ENCODE measurements around the gene C19orf85. TPM values are rescaled to one million over a fixed set of nuclear protein-coding genes. Genes with fewer than 3 reads are reported as not detected.
"Not testable (repeated sequence)": the region's sequence is repeated elsewhere in the genome, so short reads cannot be mapped to it uniquely, and the experiment has no call there.

The C19orf85 gene
- total RNA-seq, 1 donor from 2014 or later: not detected

DNA sequence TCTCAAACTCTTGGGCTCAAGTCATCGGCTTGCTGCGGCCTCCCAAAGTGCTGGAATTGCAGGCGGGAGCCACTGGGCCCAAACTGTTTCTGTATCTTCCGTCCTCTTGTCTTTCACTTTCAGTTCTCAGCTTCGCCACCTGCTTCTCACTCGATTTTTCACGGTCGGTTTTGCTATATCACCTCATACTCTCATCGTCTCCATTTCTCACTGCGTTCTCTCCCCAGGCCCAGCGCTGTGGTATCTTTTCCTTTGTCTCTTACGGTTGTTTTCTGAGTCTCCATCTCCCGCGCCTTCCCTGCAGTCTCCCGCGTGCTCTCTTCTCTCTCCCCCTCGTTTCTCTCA is 38.6 kb upstream of the C19orf85 start:
- TF ChIP-seq, protein P1, sequence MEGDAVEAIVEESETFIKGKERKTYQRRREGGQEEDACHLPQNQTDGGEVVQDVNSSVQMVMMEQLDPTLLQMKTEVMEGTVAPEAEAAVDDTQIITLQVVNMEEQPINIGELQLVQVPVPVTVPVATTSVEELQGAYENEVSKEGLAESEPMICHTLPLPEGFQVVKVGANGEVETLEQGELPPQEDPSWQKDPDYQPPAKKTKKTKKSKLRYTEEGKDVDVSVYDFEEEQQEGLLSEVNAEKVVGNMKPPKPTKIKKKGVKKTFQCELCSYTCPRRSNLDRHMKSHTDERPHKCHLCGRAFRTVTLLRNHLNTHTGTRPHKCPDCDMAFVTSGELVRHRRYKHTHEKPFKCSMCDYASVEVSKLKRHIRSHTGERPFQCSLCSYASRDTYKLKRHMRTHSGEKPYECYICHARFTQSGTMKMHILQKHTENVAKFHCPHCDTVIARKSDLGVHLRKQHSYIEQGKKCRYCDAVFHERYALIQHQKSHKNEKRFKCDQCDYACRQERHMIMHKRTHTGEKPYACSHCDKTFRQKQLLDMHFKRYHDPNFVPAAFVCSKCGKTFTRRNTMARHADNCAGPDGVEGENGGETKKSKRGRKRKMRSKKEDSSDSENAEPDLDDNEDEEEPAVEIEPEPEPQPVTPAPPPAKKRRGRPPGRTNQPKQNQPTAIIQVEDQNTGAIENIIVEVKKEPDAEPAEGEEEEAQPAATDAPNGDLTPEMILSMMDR (IDR thresholded peaks at IDR 0.05): no peak
- Mint-ChIP-seq H3K27ac (ENCODE audit: unreplicated experiment) (no peak overlapping the region), H3K9me3 (ENCODE audit: unreplicated experiment) (no peaks in the 10 kb centered on the region), H3K4me3 (ENCODE audit: unreplicated experiment) (peak overlapping the region; percentile 14), H3K27me3 (ENCODE audit: unreplicated experiment) (no peaks in the 10 kb centered on the region), H3K4me1 (ENCODE audit: unreplicated experiment) (peaks cover 5% of the 10 kb centered on the region), H3K36me3 (ENCODE audit: unreplicated experiment) (no peaks in the 10 kb centered on the region)
- no peak for DNase-seq (ENCODE audit: extremely low spot score, unreplicated experiment)

DNA sequence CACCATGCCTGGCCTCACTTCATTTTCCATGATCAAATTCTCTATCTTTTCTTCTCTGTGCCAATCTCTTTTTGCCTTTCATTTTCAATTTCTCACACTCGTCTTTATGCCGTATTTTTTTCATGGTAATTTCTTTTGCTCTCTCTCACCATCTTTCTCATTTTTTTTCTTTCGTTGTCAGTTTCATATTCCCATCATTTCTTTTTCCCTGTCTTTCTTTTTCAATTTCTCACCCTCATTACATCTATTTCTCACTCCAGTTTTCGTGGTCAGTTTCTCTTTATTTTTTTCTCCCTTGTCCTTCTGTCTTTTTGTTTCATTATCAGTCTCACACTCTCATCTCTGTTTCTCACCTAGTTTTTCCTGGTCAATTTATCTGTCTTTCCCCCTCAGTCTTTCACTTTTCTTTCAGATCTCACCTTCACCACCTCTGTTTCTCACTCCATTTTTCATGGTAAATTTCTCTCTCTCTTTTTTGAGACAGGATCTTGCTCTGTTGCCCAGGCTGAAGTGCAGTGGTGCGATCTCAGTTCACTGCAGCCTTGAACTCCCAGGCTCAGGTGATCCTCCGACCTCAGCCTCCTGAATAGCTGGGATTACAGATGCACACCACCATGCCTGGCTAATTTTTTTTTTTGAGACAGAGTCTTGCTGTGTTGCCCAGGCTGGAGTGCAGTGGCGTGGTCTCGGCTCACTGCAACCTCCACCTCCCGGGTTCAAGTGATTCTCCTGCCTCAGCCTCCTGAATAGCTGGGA is 37.8 kb upstream of the C19orf85 start:
- Mint-ChIP-seq H3K4me3 (ENCODE audit: unreplicated experiment) (no peak overlapping the region), H3K36me3 (ENCODE audit: unreplicated experiment) (no peaks in the 10 kb centered on the region), H3K4me1 (ENCODE audit: unreplicated experiment) (peaks cover 5% of the 10 kb centered on the region), H3K9me3 (ENCODE audit: unreplicated experiment) (no peaks in the 10 kb centered on the region), H3K27ac (ENCODE audit: unreplicated experiment) (no peak overlapping the region), H3K27me3 (ENCODE audit: unreplicated experiment) (no peaks in the 10 kb centered on the region)
- no peak for DNase-seq (ENCODE audit: extremely low spot score, unreplicated experiment)
- TF ChIP-seq, protein P1 (IDR thresholded peaks at IDR 0.05): no peak

DNA sequence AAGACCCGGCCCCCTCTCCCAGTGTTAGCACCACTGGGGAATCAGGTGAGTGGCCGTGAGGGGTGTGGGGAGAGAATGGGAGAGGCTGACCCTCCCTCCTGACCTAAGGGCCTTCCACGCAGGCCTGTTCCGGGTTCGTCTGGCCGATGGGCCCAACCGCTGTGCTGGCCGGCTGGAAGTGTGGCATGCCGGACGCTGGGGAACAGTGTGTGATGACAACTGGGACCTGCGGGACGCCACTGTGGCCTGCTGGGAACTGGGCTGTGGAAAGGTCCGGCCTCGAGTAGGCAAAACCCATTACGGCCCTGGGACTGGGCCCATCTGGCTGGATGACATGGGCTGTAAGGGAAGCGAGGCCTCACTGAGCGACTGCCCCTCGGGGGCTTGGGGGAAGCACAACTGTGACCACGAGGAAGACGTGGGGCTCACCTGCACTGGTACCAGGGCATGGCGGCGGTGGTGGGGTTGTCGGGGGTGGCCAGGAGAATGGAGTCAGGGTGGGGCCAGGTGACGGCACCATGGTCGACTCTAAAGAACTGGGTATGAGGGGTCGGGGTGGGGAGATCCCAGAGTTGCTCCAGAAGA is 35.9 kb upstream of the C19orf85 start:
- H3K9me3 Mint-ChIP-seq (ENCODE audit: unreplicated experiment): no peaks in the 10 kb centered on the region
- TF ChIP-seq, protein P1 (IDR thresholded peaks at IDR 0.05): no peak
- no peak overlapping the region for H3K27ac Mint-ChIP-seq (ENCODE audit: unreplicated experiment)
- H3K27me3 Mint-ChIP-seq (ENCODE audit: unreplicated experiment): no peaks in the 10 kb centered on the region
- no peak for DNase-seq (ENCODE audit: extremely low spot score, unreplicated experiment)
- H3K4me1 Mint-ChIP-seq (ENCODE audit: unreplicated experiment): peaks cover 5% of the 10 kb centered on the region
- H3K4me3 Mint-ChIP-seq (ENCODE audit: unreplicated experiment): no peak overlapping the region
- no peaks in the 10 kb centered on the region for H3K36me3 Mint-ChIP-seq (ENCODE audit: unreplicated experiment)

DNA sequence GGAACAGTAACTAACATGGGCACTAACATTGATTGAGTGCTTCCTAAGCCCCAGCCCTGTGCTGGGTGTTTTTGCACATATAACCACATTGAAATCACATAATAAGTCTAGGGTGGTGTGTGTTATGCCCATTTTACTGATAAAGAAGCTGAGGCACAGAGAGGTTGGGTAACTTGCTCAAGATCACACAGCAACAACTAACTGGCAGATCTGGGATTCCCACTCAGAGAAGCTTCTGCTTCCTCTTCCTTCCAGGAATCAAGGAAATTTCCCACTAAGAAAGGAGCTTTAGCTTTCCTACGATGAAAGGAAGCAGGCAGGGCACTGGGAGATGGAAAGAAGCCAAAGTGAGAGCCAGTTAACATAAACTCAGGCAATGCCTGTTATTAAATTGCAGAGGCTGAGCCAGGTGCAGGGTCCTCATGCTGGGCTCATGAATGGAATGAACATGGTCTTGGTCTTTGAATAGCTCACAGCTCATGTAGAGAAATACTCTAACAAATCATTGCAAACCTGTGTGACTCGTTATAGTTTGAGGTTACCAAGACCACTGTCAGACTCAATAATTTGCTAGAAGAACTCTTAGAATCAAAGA is 33.8 kb upstream of the C19orf85 start:
- Mint-ChIP-seq H3K27me3 (ENCODE audit: unreplicated experiment) (no peaks in the 10 kb centered on the region), H3K9me3 (ENCODE audit: unreplicated experiment) (no peaks in the 10 kb centered on the region), H3K4me1 (ENCODE audit: unreplicated experiment) (peaks cover 10% of the 10 kb centered on the region), H3K36me3 (ENCODE audit: unreplicated experiment) (no peaks in the 10 kb centered on the region), H3K27ac (ENCODE audit: unreplicated experiment) (no peak overlapping the region), H3K4me3 (ENCODE audit: unreplicated experiment) (no peak overlapping the region)
- TF ChIP-seq, protein P1 (IDR thresholded peaks at IDR 0.05): no peak
- no peak for DNase-seq (ENCODE audit: extremely low spot score, unreplicated experiment)

DNA sequence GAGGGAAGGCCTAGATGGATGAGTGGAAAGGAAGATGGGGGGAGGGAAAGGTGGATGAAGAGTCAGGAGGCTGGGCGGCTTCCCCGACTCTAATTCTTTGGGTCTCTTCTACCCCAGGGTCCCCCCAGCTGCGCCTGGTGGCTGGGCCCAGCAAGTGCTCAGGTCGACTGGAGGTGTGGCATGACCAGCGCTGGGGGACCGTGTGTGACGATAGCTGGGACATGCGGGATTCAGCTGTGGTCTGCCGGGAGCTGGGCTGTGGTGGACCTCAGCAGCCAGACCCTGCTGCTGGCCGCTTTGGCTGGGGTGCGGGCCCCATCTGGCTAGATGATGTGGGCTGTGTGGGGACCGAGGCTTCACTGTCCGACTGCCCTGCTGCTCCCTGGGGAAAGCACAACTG is 33.2 kb upstream of the C19orf85 start:
- TF ChIP-seq, protein P1 (IDR thresholded peaks at IDR 0.05): no peak
- Mint-ChIP-seq H3K27ac (ENCODE audit: unreplicated experiment) (no peak overlapping the region), H3K36me3 (ENCODE audit: unreplicated experiment) (no peaks in the 10 kb centered on the region), H3K4me1 (ENCODE audit: unreplicated experiment) (peaks cover 15% of the 10 kb centered on the region), H3K4me3 (ENCODE audit: unreplicated experiment) (no peak overlapping the region), H3K27me3 (ENCODE audit: unreplicated experiment) (no peaks in the 10 kb centered on the region), H3K9me3 (ENCODE audit: unreplicated experiment) (no peaks in the 10 kb centered on the region)
- DNase-seq (ENCODE audit: extremely low spot score, unreplicated experiment): no peak

GRCh38 chr19:55496820-55497219 is 32.3 kb upstream of the C19orf85 start:
- not testable (repeated sequence) for H3K4me3 Mint-ChIP-seq (ENCODE audit: unreplicated experiment); DNase-seq (ENCODE audit: extremely low spot score, unreplicated experiment); H3K36me3 Mint-ChIP-seq (ENCODE audit: unreplicated experiment); H3K27me3 Mint-ChIP-seq (ENCODE audit: unreplicated experiment); H3K9me3 Mint-ChIP-seq (ENCODE audit: unreplicated experiment); H3K27ac Mint-ChIP-seq (ENCODE audit: unreplicated experiment)
- peaks cover 18% of the 10 kb centered on the region for H3K4me1 Mint-ChIP-seq (ENCODE audit: unreplicated experiment)
